Ishikawa (cell line): ENCODE data around the gene PTPRE.

Source experiments
- CEBPB ChIP-seq: IDR thresholded peaks from 2 replicates; pipeline ENCODE4 v1.6.1; 2012
- CREB1 ChIP-seq: IDR thresholded peaks from 2 replicates; pipeline ENCODE4 v1.6.1; 2012; ENCODE audit warnings: low read depth
- EGR1 ChIP-seq: IDR thresholded peaks from 2 replicates; pipeline ENCODE4 v1.6.1; 2012
- EP300 ChIP-seq: IDR thresholded peaks from 2 replicates; pipeline ENCODE4 v1.6.1; 2012; ENCODE audit warnings: borderline replicate concordance
- FOXM1 ChIP-seq: IDR thresholded peaks from 2 replicates; pipeline ENCODE4 v1.6.1; 2012; ENCODE audit warnings: low read depth, borderline replicate concordance
- NFIC ChIP-seq: IDR thresholded peaks from 2 replicates; pipeline ENCODE4 v1.6.1; 2012
- RAD21 ChIP-seq: IDR thresholded peaks from 2 replicates; pipeline ENCODE4 v1.6.1; 2012; ENCODE audit warnings: low read depth
- TAF1 ChIP-seq: IDR thresholded peaks from 2 replicates; pipeline ENCODE4 v1.6.1; 2012; ENCODE audit warnings: low read depth, mild to moderate bottlenecking
- TCF12 ChIP-seq: IDR thresholded peaks from 2 replicates; pipeline ENCODE4 v1.6.1; 2012; ENCODE audit warnings: low read depth
- TEAD4 ChIP-seq: IDR thresholded peaks from 2 replicates; pipeline ENCODE4 v1.6.1; 2012
- YY1 ChIP-seq: IDR thresholded peaks from 2 replicates; pipeline ENCODE4 v1.6.1; 2012; ENCODE audit warnings: low read depth
- ZBTB7A ChIP-seq: IDR thresholded peaks from 2 replicates; pipeline ENCODE4 v1.6.1; 2012; ENCODE audit warnings: low read depth
- TF ChIP-seq, protein P1 (sequence below): IDR thresholded peaks from 2 replicates; pipeline ENCODE4 v1.6.1; 2012; ENCODE audit warnings: low read depth, mild to moderate bottlenecking
- TF ChIP-seq, protein P2 (sequence below): IDR thresholded peaks from 2 replicates; pipeline ENCODE4 v1.6.1; 2012
- TF ChIP-seq, protein P3 (sequence below): IDR thresholded peaks from 2 replicates; pipeline ENCODE4 v1.6.1; 2012

The PTPRE gene

DNA sequence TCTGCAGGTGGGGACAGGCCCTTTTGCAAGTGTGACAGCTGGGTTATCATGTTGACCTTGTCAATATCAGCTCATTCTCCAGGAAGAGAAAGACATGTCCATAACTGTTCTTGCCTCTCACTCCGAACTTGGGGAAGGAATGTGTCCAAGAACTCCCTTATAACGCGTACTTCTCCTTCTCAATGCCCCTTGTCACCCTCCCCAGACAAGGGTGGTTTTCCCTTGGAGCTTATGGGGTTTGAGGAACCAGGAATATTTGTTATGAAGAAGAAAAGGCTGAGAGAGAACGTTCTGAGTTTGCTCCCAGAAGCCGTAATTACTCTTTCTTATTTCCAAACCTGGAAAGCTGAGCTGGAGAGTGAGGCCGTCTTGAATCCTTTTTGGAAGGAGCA, 141.9 kb downstream of the PTPRE start:
- TF ChIP-seq CEBPB (no peak), TEAD4 (no peak), EP300 (no peak), FOXM1 (no peak), EGR1 (no peak)
- TF ChIP-seq, protein P1, sequence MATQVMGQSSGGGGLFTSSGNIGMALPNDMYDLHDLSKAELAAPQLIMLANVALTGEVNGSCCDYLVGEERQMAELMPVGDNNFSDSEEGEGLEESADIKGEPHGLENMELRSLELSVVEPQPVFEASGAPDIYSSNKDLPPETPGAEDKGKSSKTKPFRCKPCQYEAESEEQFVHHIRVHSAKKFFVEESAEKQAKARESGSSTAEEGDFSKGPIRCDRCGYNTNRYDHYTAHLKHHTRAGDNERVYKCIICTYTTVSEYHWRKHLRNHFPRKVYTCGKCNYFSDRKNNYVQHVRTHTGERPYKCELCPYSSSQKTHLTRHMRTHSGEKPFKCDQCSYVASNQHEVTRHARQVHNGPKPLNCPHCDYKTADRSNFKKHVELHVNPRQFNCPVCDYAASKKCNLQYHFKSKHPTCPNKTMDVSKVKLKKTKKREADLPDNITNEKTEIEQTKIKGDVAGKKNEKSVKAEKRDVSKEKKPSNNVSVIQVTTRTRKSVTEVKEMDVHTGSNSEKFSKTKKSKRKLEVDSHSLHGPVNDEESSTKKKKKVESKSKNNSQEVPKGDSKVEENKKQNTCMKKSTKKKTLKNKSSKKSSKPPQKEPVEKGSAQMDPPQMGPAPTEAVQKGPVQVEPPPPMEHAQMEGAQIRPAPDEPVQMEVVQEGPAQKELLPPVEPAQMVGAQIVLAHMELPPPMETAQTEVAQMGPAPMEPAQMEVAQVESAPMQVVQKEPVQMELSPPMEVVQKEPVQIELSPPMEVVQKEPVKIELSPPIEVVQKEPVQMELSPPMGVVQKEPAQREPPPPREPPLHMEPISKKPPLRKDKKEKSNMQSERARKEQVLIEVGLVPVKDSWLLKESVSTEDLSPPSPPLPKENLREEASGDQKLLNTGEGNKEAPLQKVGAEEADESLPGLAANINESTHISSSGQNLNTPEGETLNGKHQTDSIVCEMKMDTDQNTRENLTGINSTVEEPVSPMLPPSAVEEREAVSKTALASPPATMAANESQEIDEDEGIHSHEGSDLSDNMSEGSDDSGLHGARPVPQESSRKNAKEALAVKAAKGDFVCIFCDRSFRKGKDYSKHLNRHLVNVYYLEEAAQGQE = no peak

DNA sequence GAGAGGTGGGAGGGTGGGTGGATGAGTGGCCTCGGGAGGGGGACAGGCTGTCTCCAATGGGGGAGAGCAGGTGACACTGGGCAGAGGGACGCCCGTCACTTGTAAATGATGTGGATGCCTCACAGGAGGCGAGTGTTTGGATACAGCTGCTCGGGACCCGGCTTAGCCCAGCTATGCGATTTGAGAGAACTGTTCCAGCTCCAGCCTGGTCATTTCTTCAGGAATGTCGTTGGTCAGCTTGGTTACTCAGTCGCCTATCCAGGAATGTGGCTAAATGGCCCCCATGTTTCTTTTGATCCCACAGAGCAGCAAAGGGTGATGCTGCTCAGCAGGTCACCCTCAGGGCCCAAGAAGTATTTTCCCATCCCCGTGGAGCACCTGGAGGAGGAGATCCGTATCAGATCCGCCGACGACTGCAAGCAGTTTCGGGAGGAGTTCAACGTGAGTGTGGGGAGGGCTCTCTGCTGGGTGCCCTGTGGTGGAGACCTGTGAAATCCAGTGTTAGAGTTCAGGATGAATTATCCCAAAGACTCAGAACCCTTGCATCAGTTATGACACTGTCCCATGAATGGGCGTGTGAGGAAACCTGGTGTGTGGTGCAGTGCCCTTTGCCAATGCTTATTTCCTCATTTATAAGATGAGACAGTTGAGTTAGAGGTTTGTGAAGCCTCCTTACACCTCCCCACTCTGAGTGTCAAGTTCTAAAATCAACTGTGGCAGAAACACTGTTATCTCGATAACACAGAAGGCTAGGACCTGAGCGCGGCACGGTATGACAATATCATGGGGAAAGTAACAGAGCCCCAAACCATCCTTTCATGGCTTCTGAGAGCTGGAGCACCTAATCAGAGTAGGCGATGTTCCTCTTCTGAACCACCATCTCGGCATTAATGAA, 142.6 kb downstream of the PTPRE start:
- TF ChIP-seq NFIC = no peak
- TF ChIP-seq, protein P2, sequence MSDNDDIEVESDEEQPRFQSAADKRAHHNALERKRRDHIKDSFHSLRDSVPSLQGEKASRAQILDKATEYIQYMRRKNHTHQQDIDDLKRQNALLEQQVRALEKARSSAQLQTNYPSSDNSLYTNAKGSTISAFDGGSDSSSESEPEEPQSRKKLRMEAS = no peak
- no peak for TF ChIP-seq ZBTB7A
- TF ChIP-seq CEBPB = no peak
- TF ChIP-seq YY1 = no peak
- TF ChIP-seq TAF1 = no peak
- TF ChIP-seq, protein P3, sequence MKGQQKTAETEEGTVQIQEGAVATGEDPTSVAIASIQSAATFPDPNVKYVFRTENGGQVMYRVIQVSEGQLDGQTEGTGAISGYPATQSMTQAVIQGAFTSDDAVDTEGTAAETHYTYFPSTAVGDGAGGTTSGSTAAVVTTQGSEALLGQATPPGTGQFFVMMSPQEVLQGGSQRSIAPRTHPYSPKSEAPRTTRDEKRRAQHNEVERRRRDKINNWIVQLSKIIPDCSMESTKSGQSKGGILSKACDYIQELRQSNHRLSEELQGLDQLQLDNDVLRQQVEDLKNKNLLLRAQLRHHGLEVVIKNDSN = no peak
- no peak for TF ChIP-seq TEAD4
- no peak for TF ChIP-seq RAD21
- TF ChIP-seq CREB1 = no peak
- TF ChIP-seq, protein P1 = no peak
- no peak for TF ChIP-seq TCF12
- no peak for TF ChIP-seq EP300
- TF ChIP-seq FOXM1 = no peak

DNA sequence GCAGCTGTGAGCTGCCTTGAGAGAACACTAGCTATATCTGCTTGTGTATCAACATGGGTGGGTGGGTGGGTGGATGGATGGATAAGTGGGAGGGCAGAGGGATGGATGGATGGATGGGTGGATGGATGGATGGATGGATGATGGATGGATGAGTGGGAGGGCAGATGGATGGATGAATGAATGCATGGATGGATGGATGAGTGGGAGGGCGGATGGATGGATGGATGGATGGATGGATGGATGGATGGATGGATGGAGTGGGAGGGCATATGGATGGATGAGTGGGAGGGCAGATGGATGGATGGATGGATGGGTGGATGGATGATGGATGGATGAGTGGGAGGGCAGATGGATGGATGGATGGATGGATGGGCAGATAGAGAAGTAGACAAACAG, 143.2 kb downstream of the PTPRE start:
- no peak for TF ChIP-seq TAF1
- no peak for TF ChIP-seq NFIC
- no peak for TF ChIP-seq ZBTB7A
- no peak for TF ChIP-seq EGR1
- no peak for TF ChIP-seq CEBPB
- no peak for TF ChIP-seq EP300
- TF ChIP-seq, protein P1 = no peak
- no peak for TF ChIP-seq CREB1
- TF ChIP-seq YY1 = no peak
- TF ChIP-seq, protein P2 = no peak
- TF ChIP-seq TEAD4 = no peak
- TF ChIP-seq FOXM1 = no peak
- TF ChIP-seq, protein P3 = no peak
- TF ChIP-seq TCF12 = no peak
- no peak for TF ChIP-seq RAD21

DNA sequence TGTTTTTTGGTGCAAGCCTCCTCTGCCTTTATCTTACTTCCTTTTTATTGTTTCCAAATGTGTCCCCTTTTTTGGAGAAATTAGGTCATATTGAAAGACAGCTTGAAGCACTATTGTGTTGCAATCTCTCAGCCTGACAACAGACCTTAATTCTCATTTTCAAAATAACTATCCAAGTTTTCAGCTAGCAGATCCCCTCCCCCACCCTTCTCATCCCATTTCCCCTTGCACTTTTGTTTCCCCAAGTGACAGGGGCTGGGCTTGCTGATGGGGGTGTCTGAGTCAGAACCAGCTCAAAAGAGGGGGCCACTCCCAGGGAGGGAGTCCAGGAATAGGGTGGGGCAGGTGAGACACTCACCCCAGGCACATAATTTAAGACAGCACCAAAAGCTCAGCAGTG, 144.0 kb downstream of the PTPRE start:
- TF ChIP-seq RAD21 (no peak), ZBTB7A (no peak), CREB1 (no peak), EP300 (no peak)
- TF ChIP-seq, protein P2 = no peak
